Activated CD8-positive, alpha-beta T cell treated with anti-CD3 and anti-CD28 coated beads for 36 hours (primary cell): Measurements from ENCODE around the gene ECHDC3. TPM values are rescaled to one million over a fixed set of nuclear protein-coding genes. Genes with fewer than 3 reads are reported as not detected.

Source experiments
- ATAC-seq: fragments of 200-7000 bp; cut with Tn5 transposase; one replicate; pipeline ENCODE4 v1.10.0; 2021; ENCODE audit warnings: mild to moderate bottlenecking, moderate library complexity
- CTCF ChIA-PET: fragments of 350-600 bp; sonication (Branson Sonifier 250); formaldehyde crosslinking; loops from one replicate; lab custom pipeline; 2021; ENCODE audit warnings: antibody characterized with exemption; lab: Charles Lee
- POLR2A ChIA-PET: fragments of 350-600 bp; sonication (Branson Sonifier 250); formaldehyde crosslinking; loops from one replicate; lab custom pipeline; 2021; ENCODE audit warnings: antibody characterized with exemption; lab: Charles Lee
- DNase-seq: peaks from one replicate; pipeline ENCODE4 v3.0.0-alpha.2; 2020
- H3K27ac Mint-ChIP-seq: one replicate; pipeline ENCODE4 v1.8.0; 2021; ENCODE audit warnings: mild to moderate bottlenecking, mixed read lengths
- H3K27me3 Mint-ChIP-seq: one replicate; pipeline ENCODE4 v1.8.0; 2021; ENCODE audit warnings: mixed read lengths
- H3K36me3 Mint-ChIP-seq: one replicate; pipeline ENCODE4 v1.8.0; 2021; ENCODE audit warnings: low read depth, mixed read lengths
- H3K4me1 Mint-ChIP-seq: one replicate; pipeline ENCODE4 v1.8.0; 2021; ENCODE audit warnings: low read depth, mixed read lengths
- H3K4me3 Mint-ChIP-seq: one replicate; pipeline ENCODE4 v1.8.0; 2021; ENCODE audit warnings: mild to moderate bottlenecking, moderate library complexity, mixed read lengths
- H3K9me3 Mint-ChIP-seq: one replicate; pipeline ENCODE4 v1.8.0; 2021; ENCODE audit warnings: mixed read lengths
- intact Hi-C: fragments of 100-400 bp; cut with micrococcal nuclease; formaldehyde crosslinking; loops from one replicate; pipeline ENCODE4 v1.10.0; 2022
- total RNA-seq, 2 experiments: library from RNA; stranded (reverse); gene quantifications; one replicate each; pipeline ENCODE4 v1.2.3, GENCODE V29; 2021
- TF ChIP-seq, protein P1 (sequence below): fragments of 200-600 bp; IDR thresholded peaks from one replicate; pipeline ENCODE4 v1.8.0; 2022; ENCODE audit warnings: antibody characterized with exemption, mild to moderate bottlenecking

Gene ECHDC3
- total RNA-seq, 2 experiments from 2014 or later, result 1.1 to 1.7 TPM

- POLR2A ChIA-PET, result no interaction called here
- intact Hi-C loops, result no loop called here
- Mint-ChIP-seq H3K9me3 (no peaks in the 10 kb centered on the region), H3K4me1 (no peaks in the 10 kb centered on the region), H3K27me3 (peaks cover 3% of the 10 kb centered on the region), H3K27ac (no peak overlapping the region), H3K36me3 (no peaks in the 10 kb centered on the region), H3K4me3 (no peak overlapping the region)
- DNase-seq (no peak), ATAC-seq (no peak)
- CTCF ChIA-PET, result interaction anchor here (0.7 to 1.4 kb wide), 3 partner anchors 10 to 31 kb away, joined by 3 to 4 read pairs (median 3); no protein-coding TSS in a partner anchor
- TF ChIP-seq, protein P1, sequence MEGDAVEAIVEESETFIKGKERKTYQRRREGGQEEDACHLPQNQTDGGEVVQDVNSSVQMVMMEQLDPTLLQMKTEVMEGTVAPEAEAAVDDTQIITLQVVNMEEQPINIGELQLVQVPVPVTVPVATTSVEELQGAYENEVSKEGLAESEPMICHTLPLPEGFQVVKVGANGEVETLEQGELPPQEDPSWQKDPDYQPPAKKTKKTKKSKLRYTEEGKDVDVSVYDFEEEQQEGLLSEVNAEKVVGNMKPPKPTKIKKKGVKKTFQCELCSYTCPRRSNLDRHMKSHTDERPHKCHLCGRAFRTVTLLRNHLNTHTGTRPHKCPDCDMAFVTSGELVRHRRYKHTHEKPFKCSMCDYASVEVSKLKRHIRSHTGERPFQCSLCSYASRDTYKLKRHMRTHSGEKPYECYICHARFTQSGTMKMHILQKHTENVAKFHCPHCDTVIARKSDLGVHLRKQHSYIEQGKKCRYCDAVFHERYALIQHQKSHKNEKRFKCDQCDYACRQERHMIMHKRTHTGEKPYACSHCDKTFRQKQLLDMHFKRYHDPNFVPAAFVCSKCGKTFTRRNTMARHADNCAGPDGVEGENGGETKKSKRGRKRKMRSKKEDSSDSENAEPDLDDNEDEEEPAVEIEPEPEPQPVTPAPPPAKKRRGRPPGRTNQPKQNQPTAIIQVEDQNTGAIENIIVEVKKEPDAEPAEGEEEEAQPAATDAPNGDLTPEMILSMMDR, result no peak
These were observed 68.2 kb downstream of the ECHDC3 start for GRCh38 chr10:11810313-11810766.

- POLR2A ChIA-PET, result no interaction called here
- intact Hi-C loops, result no loop called here
- H3K4me1 Mint-ChIP-seq, result no peaks in the 10 kb centered on the region
- H3K27me3 Mint-ChIP-seq, result no peaks in the 10 kb centered on the region
- CTCF ChIA-PET, result interaction anchor here (1.0 kb wide), 1 partner anchor 9 kb away, joined by 4 read pairs; no protein-coding TSS in a partner anchor
- ATAC-seq (no peak), DNase-seq (no peak)
- TF ChIP-seq, protein P1, result no peak
- H3K4me3 Mint-ChIP-seq, result no peak overlapping the region
- H3K36me3 Mint-ChIP-seq, result no peaks in the 10 kb centered on the region
- no peak overlapping the region for H3K27ac Mint-ChIP-seq
- no peaks in the 10 kb centered on the region for H3K9me3 Mint-ChIP-seq
These were observed 68.8 kb downstream of the ECHDC3 start for GRCh38 chr10:11810973-11811372.

GRCh38 chr10:11813177-11813576 lies 71.0 kb downstream of the ECHDC3 start:
- Mint-ChIP-seq H3K36me3 (no peaks in the 10 kb centered on the region), H3K27me3 (no peaks in the 10 kb centered on the region), H3K4me3 (no peak overlapping the region), H3K4me1 (no peaks in the 10 kb centered on the region), H3K9me3 (no peaks in the 10 kb centered on the region), H3K27ac (no peak overlapping the region)
- POLR2A ChIA-PET, result no interaction called here
- CTCF ChIA-PET, result interaction anchor here (1.1 to 2.4 kb wide), 2 partner anchors 30 to 173 kb away, joined by 5 to 15 read pairs; no protein-coding TSS in a partner anchor
- TF ChIP-seq, protein P1, result no peak
- intact Hi-C loops, result no loop called here
- no peak for DNase-seq
- no peak for ATAC-seq

Other genes with a start within 250 kb of the ECHDC3 start
- gene USP6NL, start 130.7 kb upstream of the ECHDC3 start, total RNA-seq, result 1 to 10 TPM; 2.3 to 2.5 TPM
- 1 to 10 TPM; 1.1 to 1.7 TPM for gene PROSER2, start 81.0 kb downstream of the ECHDC3 start, total RNA-seq